ENCODE results near the gene NCAM2. TPM values are rescaled to one million over a fixed set of nuclear protein-coding genes. Genes with fewer than 3 reads are reported as not detected.

NCAM2 gene
- total and polyA plus RNA-seq, 5 donors from 2014 or later, result not detected

- Histone ChIP-seq H3K4me3 (ENCODE audit: low read depth, low read length) (no peak overlapping the region), H3K27me3 (ENCODE audit: control insufficient read depth, insufficient read depth, low read length) (no peaks in the 10 kb centered on the region), H3K27ac (ENCODE audit: insufficient read depth, low read length, poor library complexity, severe bottlenecking) (no peak overlapping the region), H3K4me1 (ENCODE audit: control insufficient read depth, insufficient read depth, low read length, poor library complexity, severe bottlenecking) (no peaks in the 10 kb centered on the region), H3K9me3 (ENCODE audit: control insufficient read depth in 2 of 2, low read length in 2 of 2) (no peaks in the 10 kb centered on the region), H3K36me3 (ENCODE audit: control insufficient read depth, insufficient read depth, low read length) (no peaks in the 10 kb centered on the region)
- ATAC-seq (ENCODE audit: low read depth in 2 of 2), result no peak
- no peak for DNase-seq
- H3K4me1 Mint-ChIP-seq, result peaks cover 0 to 5% (median 0%) of the 10 kb centered on the region in 4 donors
- no peaks in the 10 kb centered on the region for H3K27me3 Mint-ChIP-seq
- H3K27ac Mint-ChIP-seq, result no peak overlapping the region
- no peaks in the 10 kb centered on the region for H3K36me3 Mint-ChIP-seq
- no peak overlapping the region for H3K4me3 Mint-ChIP-seq
- peaks cover 0 to 12% (median 7%) of the 10 kb centered on the region in 7 donors for H3K9me3 Mint-ChIP-seq
Measured at GRCh38 chr21:21188513-21189195, 190.4 kb downstream of the NCAM2 start.

DNA sequence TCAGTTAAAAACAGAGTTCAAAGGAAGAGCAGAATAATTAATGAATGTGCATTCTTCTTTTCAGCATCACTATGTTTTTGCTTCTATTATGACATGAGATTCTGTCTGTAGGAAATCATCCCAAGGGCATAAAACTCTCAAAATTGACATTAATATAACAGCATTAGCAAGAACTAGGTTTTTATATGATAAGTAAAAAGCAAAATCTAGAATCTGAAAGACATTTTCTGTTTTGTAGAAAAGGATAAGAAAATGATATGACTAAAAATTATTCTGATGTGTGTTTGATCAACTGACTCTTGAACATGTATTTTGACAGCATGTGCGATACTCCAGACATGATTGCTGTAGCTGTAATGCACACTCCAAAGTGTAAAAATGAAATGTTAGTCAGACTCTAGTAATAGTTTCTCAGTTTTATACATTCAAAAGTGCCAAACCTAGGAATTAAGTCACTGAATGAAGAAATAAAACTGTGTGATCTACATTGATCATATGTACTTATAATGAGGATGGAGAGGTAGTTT, 197.3 kb downstream of the NCAM2 start:
- H3K36me3 ChIP-seq (ENCODE audit: control insufficient read depth, insufficient read depth, low read length), result no peaks in the 10 kb centered on the region
- no peak overlapping the region for H3K27ac ChIP-seq (ENCODE audit: insufficient read depth, low read length, poor library complexity, severe bottlenecking)
- H3K27me3 ChIP-seq (ENCODE audit: control insufficient read depth, insufficient read depth, low read length), result no peaks in the 10 kb centered on the region
- Mint-ChIP-seq H3K9me3 (peaks cover 0 to 13% (median 3%) of the 10 kb centered on the region in 7 donors), H3K4me3 (no peak overlapping the region), H3K27ac (no peak overlapping the region), H3K36me3 (no peaks in the 10 kb centered on the region), H3K27me3 (no peaks in the 10 kb centered on the region), H3K4me1 (peaks cover 0 to under 1% (median 0%) of the 10 kb centered on the region in 4 donors)
- H3K4me1 ChIP-seq (ENCODE audit: control insufficient read depth, insufficient read depth, low read length, poor library complexity, severe bottlenecking), result no peaks in the 10 kb centered on the region
- ATAC-seq (ENCODE audit: low read depth in 2 of 2) (no peak), DNase-seq (no peak)
- no peak overlapping the region for H3K4me3 ChIP-seq (ENCODE audit: low read depth, low read length)
- H3K9me3 ChIP-seq (ENCODE audit: control insufficient read depth in 2 of 2, low read length in 2 of 2), result peaks cover 0 to 3% of the 10 kb centered on the region in 2 experiments

GRCh38 chr21:21196087-21196486, 197.9 kb downstream of the NCAM2 start:
- no peaks in the 10 kb centered on the region for H3K36me3 ChIP-seq (ENCODE audit: control insufficient read depth, insufficient read depth, low read length)
- no peaks in the 10 kb centered on the region for H3K4me1 Mint-ChIP-seq
- no peaks in the 10 kb centered on the region for H3K4me1 ChIP-seq (ENCODE audit: control insufficient read depth, insufficient read depth, low read length, poor library complexity, severe bottlenecking)
- H3K27me3 ChIP-seq (ENCODE audit: control insufficient read depth, insufficient read depth, low read length), result no peaks in the 10 kb centered on the region
- H3K4me3 Mint-ChIP-seq, result no peak overlapping the region
- no peak for ATAC-seq (ENCODE audit: low read depth in 2 of 2)
- peaks cover 0 to 3% of the 10 kb centered on the region in 2 experiments for H3K9me3 ChIP-seq (ENCODE audit: control insufficient read depth in 2 of 2, low read length in 2 of 2)
- H3K4me3 ChIP-seq (ENCODE audit: low read depth, low read length), result no peak overlapping the region
- H3K9me3 Mint-ChIP-seq, result peaks cover 0 to 11% (median 2%) of the 10 kb centered on the region in 7 donors
- no peak overlapping the region for H3K27ac ChIP-seq (ENCODE audit: insufficient read depth, low read length, poor library complexity, severe bottlenecking)
- no peak for DNase-seq
- H3K36me3 Mint-ChIP-seq, result no peaks in the 10 kb centered on the region
- H3K27me3 Mint-ChIP-seq, result no peaks in the 10 kb centered on the region
- H3K27ac Mint-ChIP-seq, result no peak overlapping the region

- Histone ChIP-seq H3K27me3 (ENCODE audit: control insufficient read depth, insufficient read depth, low read length) (no peaks in the 10 kb centered on the region), H3K9me3 (ENCODE audit: control insufficient read depth in 2 of 2, low read length in 2 of 2) (peaks cover 0 to 5% of the 10 kb centered on the region in 2 experiments), H3K36me3 (ENCODE audit: control insufficient read depth, insufficient read depth, low read length) (no peaks in the 10 kb centered on the region), H3K4me3 (ENCODE audit: low read depth, low read length) (no peak overlapping the region), H3K27ac (ENCODE audit: insufficient read depth, low read length, poor library complexity, severe bottlenecking) (no peak overlapping the region), H3K4me1 (ENCODE audit: control insufficient read depth, insufficient read depth, low read length, poor library complexity, severe bottlenecking) (no peaks in the 10 kb centered on the region)
- no peak for ATAC-seq (ENCODE audit: low read depth in 2 of 2)
- Mint-ChIP-seq H3K4me1 (no peaks in the 10 kb centered on the region), H3K4me3 (no peak overlapping the region), H3K27me3 (no peaks in the 10 kb centered on the region), H3K9me3 (peaks cover 0 to 11% (median 2%) of the 10 kb centered on the region in 7 donors), H3K36me3 (no peaks in the 10 kb centered on the region), H3K27ac (no peak overlapping the region)
- DNase-seq, result no peak
Measured at GRCh38 chr21:21196848-21197247, 198.6 kb downstream of the NCAM2 start.

DNA sequence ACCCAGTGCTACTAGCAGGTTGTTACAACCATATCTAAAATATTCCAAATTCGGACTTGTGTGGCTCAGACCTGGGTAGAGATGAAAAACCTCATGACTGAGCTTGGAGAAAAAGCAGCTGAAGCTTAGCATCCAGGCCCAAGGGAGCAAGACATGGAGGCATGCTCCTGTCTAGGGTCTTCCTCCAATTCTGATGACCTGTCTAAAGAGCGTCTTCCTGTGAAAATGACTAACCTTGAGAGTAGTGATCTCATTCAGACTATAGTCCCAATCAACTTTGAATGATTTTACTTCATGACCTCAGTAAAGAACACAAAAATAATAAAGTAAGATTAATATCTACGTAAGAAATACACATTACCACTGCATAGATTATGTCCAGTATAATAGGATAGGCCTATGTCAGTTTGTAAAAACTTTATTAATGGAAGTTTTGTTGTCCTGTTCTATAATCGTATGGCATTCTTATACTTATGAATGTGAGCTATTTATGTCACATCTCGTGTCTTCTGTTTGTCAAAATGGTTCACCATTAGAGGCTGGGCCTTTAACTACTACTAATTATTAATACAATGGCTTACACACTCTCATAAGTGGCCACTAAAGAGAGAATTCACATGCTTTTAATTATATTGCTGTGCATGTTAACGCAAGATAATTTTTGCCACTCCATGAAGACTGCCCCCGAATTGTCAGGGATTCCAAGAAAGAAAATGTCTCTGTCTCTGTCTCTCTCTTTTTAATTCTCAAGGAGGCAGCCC, 201.3 kb downstream of the NCAM2 start:
- no peak for DNase-seq
- no peaks in the 10 kb centered on the region for H3K4me1 Mint-ChIP-seq

GRCh38 chr21:21200103-21200938, 202.1 kb downstream of the NCAM2 start:
- no peaks in the 10 kb centered on the region for H3K27me3 Mint-ChIP-seq
- no peaks in the 10 kb centered on the region for H3K4me1 ChIP-seq (ENCODE audit: control insufficient read depth, insufficient read depth, low read length, poor library complexity, severe bottlenecking)
- H3K36me3 Mint-ChIP-seq, result no peaks in the 10 kb centered on the region
- DNase-seq, result peak in 1 of 3 donors; percentile 70
- H3K27ac ChIP-seq (ENCODE audit: insufficient read depth, low read length, poor library complexity, severe bottlenecking), result no peak overlapping the region
- no peaks in the 10 kb centered on the region for H3K27me3 ChIP-seq (ENCODE audit: control insufficient read depth, insufficient read depth, low read length)
- no peaks in the 10 kb centered on the region for H3K4me1 Mint-ChIP-seq
- peak overlapping the region; percentile 22 for H3K4me3 ChIP-seq (ENCODE audit: low read depth, low read length)
- H3K27ac Mint-ChIP-seq, result peak overlapping the region in 1 of 3 donors; percentile 11
- peaks cover 0 to 5% of the 10 kb centered on the region in 2 experiments for H3K9me3 ChIP-seq (ENCODE audit: control insufficient read depth in 2 of 2, low read length in 2 of 2)
- peak overlapping the region in 2 of 4 donors; percentile 21 to 26 for H3K4me3 Mint-ChIP-seq
- no peaks in the 10 kb centered on the region for H3K36me3 ChIP-seq (ENCODE audit: control insufficient read depth, insufficient read depth, low read length)
- ATAC-seq (ENCODE audit: low read depth in 2 of 2), result peak in 1 of 2 donors; percentile 36
- H3K9me3 Mint-ChIP-seq, result peaks cover 0 to 8% (median 2%) of the 10 kb centered on the region in 7 donors

More for the DNA sequence above, 201.3 kb downstream of the NCAM2 start:
- peaks cover 0 to 5% of the 10 kb centered on the region in 2 experiments for H3K9me3 ChIP-seq (ENCODE audit: control insufficient read depth in 2 of 2, low read length in 2 of 2)
- peaks cover 0 to 8% (median 2%) of the 10 kb centered on the region in 7 donors for H3K9me3 Mint-ChIP-seq
- H3K4me3 ChIP-seq (ENCODE audit: low read depth, low read length), result no peak overlapping the region
- no peaks in the 10 kb centered on the region for H3K27me3 ChIP-seq (ENCODE audit: control insufficient read depth, insufficient read depth, low read length)
- H3K4me1 ChIP-seq (ENCODE audit: control insufficient read depth, insufficient read depth, low read length, poor library complexity, severe bottlenecking), result no peaks in the 10 kb centered on the region
- H3K27ac Mint-ChIP-seq, result no peak overlapping the region
- no peak overlapping the region for H3K4me3 Mint-ChIP-seq
- no peak overlapping the region for H3K27ac ChIP-seq (ENCODE audit: insufficient read depth, low read length, poor library complexity, severe bottlenecking)
- no peak for ATAC-seq (ENCODE audit: low read depth in 2 of 2)
- H3K36me3 Mint-ChIP-seq, result no peaks in the 10 kb centered on the region
- H3K27me3 Mint-ChIP-seq, result no peaks in the 10 kb centered on the region
- no peaks in the 10 kb centered on the region for H3K36me3 ChIP-seq (ENCODE audit: control insufficient read depth, insufficient read depth, low read length)

DNA sequence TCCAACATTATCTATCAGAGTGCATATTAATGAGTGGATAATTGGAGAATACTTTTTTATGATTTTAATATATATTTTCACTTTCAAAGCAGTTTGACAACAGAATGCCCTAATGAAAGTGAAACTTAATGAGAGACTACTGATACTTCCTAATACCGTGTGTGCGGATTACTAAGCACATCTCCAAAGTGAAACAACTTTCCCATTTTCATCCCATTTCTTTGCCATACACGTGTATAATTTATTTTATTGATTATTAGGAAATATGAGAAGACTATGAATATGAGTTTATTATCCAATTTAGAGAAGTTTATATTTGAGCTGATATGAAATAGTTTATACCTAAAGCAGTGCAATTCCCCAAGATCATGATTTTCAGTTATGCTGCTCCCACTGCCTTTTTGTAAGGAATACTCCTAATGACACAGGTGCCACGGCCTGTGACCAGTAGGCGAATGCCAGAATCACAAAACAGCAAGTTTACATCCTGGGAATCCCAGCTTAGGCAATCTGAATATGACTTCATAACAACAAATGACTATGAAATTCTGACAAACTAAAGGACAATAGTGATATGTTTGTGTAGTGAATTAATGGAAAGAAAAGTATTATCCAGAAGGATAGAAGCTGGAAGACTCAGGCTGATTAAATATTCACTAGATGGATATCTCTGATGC, 202.9 kb downstream of the NCAM2 start:
- Mint-ChIP-seq H3K36me3 (no peaks in the 10 kb centered on the region), H3K27ac (no peak overlapping the region), H3K4me1 (no peaks in the 10 kb centered on the region), H3K9me3 (peaks cover 0 to 8% (median 3%) of the 10 kb centered on the region in 7 donors), H3K27me3 (no peaks in the 10 kb centered on the region), H3K4me3 (no peak overlapping the region)
- Histone ChIP-seq H3K9me3 (ENCODE audit: control insufficient read depth in 2 of 2, low read length in 2 of 2) (peaks cover 0 to 5% of the 10 kb centered on the region in 2 experiments), H3K36me3 (ENCODE audit: control insufficient read depth, insufficient read depth, low read length) (no peaks in the 10 kb centered on the region), H3K4me1 (ENCODE audit: control insufficient read depth, insufficient read depth, low read length, poor library complexity, severe bottlenecking) (no peaks in the 10 kb centered on the region), H3K27ac (ENCODE audit: insufficient read depth, low read length, poor library complexity, severe bottlenecking) (no peak overlapping the region), H3K4me3 (ENCODE audit: low read depth, low read length) (peak overlapping the region; percentile 22), H3K27me3 (ENCODE audit: control insufficient read depth, insufficient read depth, low read length) (no peaks in the 10 kb centered on the region)
- ATAC-seq (ENCODE audit: low read depth in 2 of 2) (no peak), DNase-seq (no peak)
